DOHH2 (cell line): ENCODE data around the gene ZNF142.
A peak's percentile ranks its signal among the peaks of the same experiment; 100 is the strongest.

Experiments
- H3F3A ChIP-seq: fragments of 200-600 bp; sonication (generic), shearing (Covaris generic); 2 replicates; pipeline ENCODE4 v1.6.0; 2016; ENCODE audit warnings: antibody characterized with exemption, mild to moderate bottlenecking; ENCODE audit not compliant: control insufficient read depth, insufficient read depth
- H3K27ac ChIP-seq: fragments of 200-600 bp; sonication (generic); 2 replicates; pipeline ENCODE4 v1.5.1; 2014; ENCODE audit warnings: low read depth, mild to moderate bottlenecking, low read length, moderate library complexity
- H3K27me3 ChIP-seq: fragments of 200-600 bp; sonication (generic); 2 replicates; pipeline ENCODE4 v1.6.1; 2014; ENCODE audit warnings: mild to moderate bottlenecking, low read length, mixed read lengths; ENCODE audit not compliant: control insufficient read depth
- H3K36me3 ChIP-seq: fragments of 200-600 bp; sonication (generic); 2 replicates; pipeline ENCODE4 v1.6.1; 2014; ENCODE audit warnings: mild to moderate bottlenecking, low read length, moderate library complexity, mixed read lengths; ENCODE audit not compliant: control insufficient read depth
- H3K4me1 ChIP-seq: fragments of 200-600 bp; sonication (generic); 2 replicates; pipeline ENCODE4 v1.6.1; 2014; ENCODE audit warnings: mild to moderate bottlenecking, low read length, mixed read lengths; ENCODE audit not compliant: control insufficient read depth
- H3K4me2 ChIP-seq: fragments of 200-600 bp; sonication (generic); 2 replicates; pipeline ENCODE4 v1.6.0; 2014; ENCODE audit warnings: mild to moderate bottlenecking, low read length, moderate library complexity
- H3K4me3 ChIP-seq: fragments of 200-600 bp; sonication (generic); 2 replicates; pipeline ENCODE4 v1.5.1; 2014; ENCODE audit warnings: mild to moderate bottlenecking, low read length, mixed read lengths
- H3K79me2 ChIP-seq: fragments of 200-600 bp; sonication (generic); 2 replicates; pipeline ENCODE4 v1.6.1; 2014; ENCODE audit warnings: mild to moderate bottlenecking, low read length, mixed read lengths; ENCODE audit not compliant: control insufficient read depth
- H3K9me2 ChIP-seq: fragments of 200-600 bp; sonication (generic); replicated peaks from 2 replicates; pipeline ENCODE4 v1.6.1; 2014; ENCODE audit warnings: mild to moderate bottlenecking, low read length, mixed read lengths; ENCODE audit not compliant: control insufficient read depth
- H3K9me3 ChIP-seq: fragments of 200-600 bp; sonication (generic); 2 replicates; pipeline ENCODE4 v1.6.1; 2014; ENCODE audit warnings: antibody characterized with exemption, low read length, mixed read lengths; ENCODE audit not compliant: control insufficient read depth, insufficient read depth
- H4K20me1 ChIP-seq: fragments of 200-600 bp; sonication (generic); 2 replicates; pipeline ENCODE4 v1.6.0; 2014; ENCODE audit warnings: low read depth, mild to moderate bottlenecking, antibody characterized with exemption, low read length, moderate library complexity; ENCODE audit not compliant: control insufficient read depth, insufficient read depth
- CTCF ChIP-seq: fragments of 200-600 bp; sonication (generic); IDR thresholded peaks from one replicate; pipeline ENCODE4 v1.5.1; 2014; ENCODE audit warnings: antibody characterized with exemption, mild to moderate bottlenecking, low read depth, low read length; ENCODE audit not compliant: poor library complexity, severe bottlenecking
- EZH2phosphoT487 ChIP-seq: fragments of 200-600 bp; sonication (generic); IDR thresholded peaks from 2 replicates; pipeline ENCODE4 v1.6.1; 2017; ENCODE audit warnings: borderline replicate concordance, mild to moderate bottlenecking, antibody characterized with exemption, low read length, moderate library complexity, mixed read lengths

The ZNF142 gene

DNA sequence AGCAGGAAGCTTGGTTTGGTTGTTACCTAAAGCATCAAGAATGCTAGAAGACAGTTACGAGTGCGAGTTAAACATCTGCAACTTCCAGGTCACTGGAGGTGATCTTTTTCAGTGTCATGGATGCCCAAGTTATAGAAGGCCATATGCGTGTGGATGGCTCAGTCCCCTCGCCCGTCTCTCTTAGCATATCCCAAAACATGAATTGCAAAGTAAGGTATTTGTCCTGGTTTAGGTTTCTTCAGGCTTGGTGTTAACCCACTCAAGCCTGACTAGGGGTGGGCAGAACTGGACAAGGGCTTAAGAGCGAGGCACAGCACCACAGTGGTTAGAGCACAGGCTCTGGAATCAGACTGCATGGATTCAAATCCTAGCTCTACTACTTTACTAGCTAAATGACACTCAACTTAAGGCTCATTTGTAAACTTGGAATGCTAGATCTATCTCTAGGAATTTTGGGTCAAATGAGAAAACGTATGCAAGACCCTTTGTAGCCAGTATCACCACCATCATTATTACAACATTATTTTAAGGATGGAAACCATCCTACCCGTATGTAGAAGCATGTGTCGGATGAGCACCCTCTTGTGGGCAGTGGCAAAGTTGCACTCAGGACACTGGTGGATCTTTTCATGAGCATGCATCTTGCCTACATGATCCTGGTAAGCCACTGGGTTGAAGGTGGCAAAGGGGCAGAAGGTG is 11.2 kb downstream of the ZNF142 start:
- Histone ChIP-seq H4K20me1 (peaks cover 9% of the 10 kb centered on the region; the same call in 1 of the 2 replicates), H3F3A (peaks cover 2% of the 10 kb centered on the region), H3K36me3 (peaks cover 91% of the 10 kb centered on the region), H3K4me2 (no peak overlapping the region), H3K79me2 (peaks cover 20% of the 10 kb centered on the region), H3K9me2 (no peaks in the 10 kb centered on the region), H3K27ac (no peak overlapping the region), H3K9me3 (no peaks in the 10 kb centered on the region), H3K27me3 (no peaks in the 10 kb centered on the region), H3K4me1 (no peaks in the 10 kb centered on the region), H3K4me3 (no peak overlapping the region)
- TF ChIP-seq EZH2phosphoT487 (no peak), CTCF (peak; percentile 93)

DNA sequence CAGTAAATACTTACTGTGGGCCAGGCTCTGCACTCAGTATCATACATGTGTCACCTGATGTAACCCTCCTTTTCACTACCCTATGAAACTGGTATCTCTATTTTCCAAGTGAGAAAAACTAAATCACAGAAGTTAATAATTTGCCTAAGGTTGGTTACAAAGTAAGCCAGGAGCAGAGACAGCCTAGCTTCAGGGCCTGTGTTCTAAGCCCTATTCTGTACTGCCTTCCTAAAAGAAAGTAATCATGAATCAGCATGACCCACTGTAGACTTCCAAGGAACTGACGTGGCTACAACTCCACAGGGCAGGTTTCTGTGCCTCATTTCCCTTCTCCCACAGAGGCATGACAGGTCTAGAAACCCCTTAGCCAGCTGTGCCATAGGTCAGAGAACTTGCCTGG is 14.3 kb downstream of the ZNF142 start:
- H3K9me2 ChIP-seq, result no peaks in the 10 kb centered on the region
- H3K36me3 ChIP-seq, result peaks cover 92% of the 10 kb centered on the region
- no peaks in the 10 kb centered on the region for H3K9me3 ChIP-seq
- no peak overlapping the region for H3K4me3 ChIP-seq
- peaks cover 20% of the 10 kb centered on the region for H3K79me2 ChIP-seq
- H3K4me2 ChIP-seq, result no peak overlapping the region
- H4K20me1 ChIP-seq, result peaks cover 9% of the 10 kb centered on the region; the same call in 1 of the 2 replicates
- TF ChIP-seq CTCF (no peak), EZH2phosphoT487 (no peak)
- no peaks in the 10 kb centered on the region for H3K4me1 ChIP-seq
- no peaks in the 10 kb centered on the region for H3K27me3 ChIP-seq
- H3K27ac ChIP-seq, result no peak overlapping the region
- H3F3A ChIP-seq, result no peaks in the 10 kb centered on the region; the same call in 1 of the 2 replicates

DNA sequence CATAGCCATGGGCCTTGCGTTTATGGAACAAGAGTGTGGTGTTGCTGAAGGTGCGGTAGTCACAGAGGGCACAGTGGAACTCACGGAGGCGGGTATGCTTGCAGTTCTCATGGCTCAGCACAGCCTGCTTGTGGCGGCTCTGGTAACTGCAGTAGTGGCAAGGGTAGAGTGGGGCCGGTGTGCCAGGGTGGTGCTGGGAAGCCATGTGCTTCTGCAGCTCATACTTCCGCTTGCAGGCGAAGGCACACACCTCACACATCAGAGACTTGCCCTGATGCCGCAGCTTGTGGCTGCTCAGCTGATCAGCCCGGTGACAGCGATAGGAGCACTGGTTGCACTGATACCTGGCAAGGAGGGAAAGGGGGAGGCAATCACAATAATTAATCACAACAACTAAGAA is 14.7 kb downstream of the ZNF142 start:
- peaks cover 90% of the 10 kb centered on the region for H3K36me3 ChIP-seq
- H3K9me2 ChIP-seq, result no peaks in the 10 kb centered on the region
- no peak overlapping the region for H3K27ac ChIP-seq
- H3K27me3 ChIP-seq, result no peaks in the 10 kb centered on the region
- no peak overlapping the region for H3K4me2 ChIP-seq
- H3K79me2 ChIP-seq, result peaks cover 20% of the 10 kb centered on the region
- H3F3A ChIP-seq, result no peaks in the 10 kb centered on the region
- TF ChIP-seq CTCF (no peak), EZH2phosphoT487 (no peak)
- no peaks in the 10 kb centered on the region for H3K9me3 ChIP-seq
- H3K4me1 ChIP-seq, result no peaks in the 10 kb centered on the region
- peaks cover 9% of the 10 kb centered on the region; the same call in 1 of the 2 replicates for H4K20me1 ChIP-seq
- H3K4me3 ChIP-seq, result no peak overlapping the region
